IPS DF 6.9 (cell line): Measurements from ENCODE around the gene CCL11.

Source experiments
- DNase-seq: peaks from one replicate; pipeline ENCODE4 v3.0.0-alpha.2; 2013; ENCODE audit warnings: low read depth, low spot score
- H3K27ac ChIP-seq: one replicate; pipeline ENCODE4 v1.5.1; 2013; ENCODE audit warnings: low read length, control low read depth
- H3K27me3 ChIP-seq: 2 replicates; pipeline ENCODE4 v1.6.1; 2013; ENCODE audit warnings: mild to moderate bottlenecking, low read length; ENCODE audit not compliant: control insufficient read depth, insufficient read depth
- H3K36me3 ChIP-seq: 2 replicates; pipeline ENCODE4 v1.6.1; 2013; ENCODE audit warnings: low read length; ENCODE audit not compliant: control insufficient read depth, insufficient read depth
- H3K4me1 ChIP-seq: 2 replicates; pipeline ENCODE4 v1.6.1; 2013; ENCODE audit warnings: low read length; ENCODE audit not compliant: control insufficient read depth, insufficient read depth
- H3K4me3 ChIP-seq: 2 replicates; pipeline ENCODE4 v1.5.1; 2013; ENCODE audit warnings: mild to moderate bottlenecking, low read length
- H3K9me3 ChIP-seq: 2 replicates; pipeline ENCODE4 v1.6.1; 2013; ENCODE audit warnings: low read length, inconsistent platforms; ENCODE audit not compliant: control insufficient read depth, insufficient read depth
- WGBS: extraction: QIAGEN DNeasy Blood & Tissue Kit; methylation state at CpG from one replicate; pipeline ENCODE4 v1.1.7; 2013; ENCODE audit warnings: mixed read lengths, missing lambda C conversion rate; ENCODE audit not compliant: insufficient read length, insufficient coverage; 5-methylcytosine and 5-hydroxymethylcytosine counted together

The CCL11 gene

GRCh38 chr17:34283571-34283970 is 2.0 kb upstream of the CCL11 start:
- H3K4me3 ChIP-seq = no peak overlapping the region
- no peaks in the 10 kb centered on the region for H3K9me3 ChIP-seq
- H3K4me1 ChIP-seq = no peaks in the 10 kb centered on the region
- no CpG with 5 or more reads among the region's 6 CpGs for WGBS
- no peaks in the 10 kb centered on the region for H3K36me3 ChIP-seq
- H3K27me3 ChIP-seq = no peaks in the 10 kb centered on the region
- no peak for DNase-seq
- no peak overlapping the region for H3K27ac ChIP-seq

GRCh38 chr17:34287875-34288274 is 2.3 kb downstream of the CCL11 start:
- Histone ChIP-seq H3K9me3 (no peaks in the 10 kb centered on the region), H3K27me3 (no peaks in the 10 kb centered on the region; the same call in 1 of the 2 replicates), H3K4me1 (no peaks in the 10 kb centered on the region), H3K36me3 (no peaks in the 10 kb centered on the region), H3K4me3 (no peak overlapping the region), H3K27ac (no peak overlapping the region)
- DNase-seq = no peak
- no CpG with 5 or more reads among the region's 2 CpGs for WGBS

- H3K4me3 ChIP-seq = no peak overlapping the region
- H3K27me3 ChIP-seq = no peaks in the 10 kb centered on the region; the same call in 1 of the 2 replicates
- no peak for DNase-seq
- no peak overlapping the region for H3K27ac ChIP-seq
- no peaks in the 10 kb centered on the region for H3K4me1 ChIP-seq
- WGBS = no CpG with 5 or more reads among the region's 4 CpGs
- H3K36me3 ChIP-seq = no peaks in the 10 kb centered on the region
- no peaks in the 10 kb centered on the region for H3K9me3 ChIP-seq
Measured at GRCh38 chr17:34290586-34290985, 5.0 kb downstream of the CCL11 start.

- no peak overlapping the region for H3K4me3 ChIP-seq
- no peak overlapping the region for H3K27ac ChIP-seq
- H3K27me3 ChIP-seq = no peaks in the 10 kb centered on the region; the same call in 1 of the 2 replicates
- H3K4me1 ChIP-seq = no peaks in the 10 kb centered on the region
- H3K9me3 ChIP-seq = no peaks in the 10 kb centered on the region
- DNase-seq = no peak
- no CpG with 5 or more reads among the region's 6 CpGs for WGBS
- H3K36me3 ChIP-seq = no peaks in the 10 kb centered on the region
Measured at GRCh38 chr17:34291721-34292348, 6.3 kb downstream of the CCL11 start.

GRCh38 chr17:34299027-34299426 is 13.5 kb downstream of the CCL11 start:
- Histone ChIP-seq H3K9me3 (no peaks in the 10 kb centered on the region), H3K36me3 (no peaks in the 10 kb centered on the region), H3K4me3 (no peak overlapping the region), H3K27me3 (no peaks in the 10 kb centered on the region), H3K4me1 (peaks cover 2% of the 10 kb centered on the region), H3K27ac (no peak overlapping the region)
- DNase-seq = no peak
- WGBS = no CpG with 5 or more reads among the region's 2 CpGs

- H3K9me3 ChIP-seq = no peaks in the 10 kb centered on the region
- no peaks in the 10 kb centered on the region for H3K36me3 ChIP-seq
- DNase-seq = no peak
- peaks cover 2% of the 10 kb centered on the region for H3K4me1 ChIP-seq
- no peak overlapping the region for H3K4me3 ChIP-seq
- H3K27me3 ChIP-seq = no peaks in the 10 kb centered on the region
- no CpG with 5 or more reads among the region's 3 CpGs for WGBS
- no peak overlapping the region for H3K27ac ChIP-seq
Measured at GRCh38 chr17:34299956-34300577, 14.5 kb downstream of the CCL11 start.

- Histone ChIP-seq H3K36me3 (no peaks in the 10 kb centered on the region), H3K9me3 (no peaks in the 10 kb centered on the region), H3K27me3 (no peaks in the 10 kb centered on the region), H3K27ac (no peak overlapping the region), H3K4me3 (no peak overlapping the region), H3K4me1 (peaks cover 2% of the 10 kb centered on the region)
- WGBS = no CpG with 5 or more reads among the region's 3 CpGs
- DNase-seq = no peak
Measured at GRCh38 chr17:34300652-34301370, 15.3 kb downstream of the CCL11 start.

GRCh38 chr17:34301986-34302385 is 16.4 kb downstream of the CCL11 start:
- WGBS = no CpG with 5 or more reads among the region's 2 CpGs
- Histone ChIP-seq H3K27ac (no peak overlapping the region), H3K27me3 (no peaks in the 10 kb centered on the region), H3K4me1 (peaks cover 2% of the 10 kb centered on the region), H3K4me3 (no peak overlapping the region), H3K9me3 (no peaks in the 10 kb centered on the region), H3K36me3 (no peaks in the 10 kb centered on the region)
- no peak for DNase-seq

- H3K27ac ChIP-seq = no peak overlapping the region
- H3K36me3 ChIP-seq = no peaks in the 10 kb centered on the region
- no peaks in the 10 kb centered on the region for H3K27me3 ChIP-seq
- peaks cover 2% of the 10 kb centered on the region for H3K4me1 ChIP-seq
- no CpG with 5 or more reads among the region's 1 CpG for WGBS
- H3K4me3 ChIP-seq = no peak overlapping the region
- no peaks in the 10 kb centered on the region for H3K9me3 ChIP-seq
- DNase-seq = no peak
Measured at GRCh38 chr17:34302636-34303035, 17.1 kb downstream of the CCL11 start.

- no peak overlapping the region for H3K4me3 ChIP-seq
- H3K27me3 ChIP-seq = no peaks in the 10 kb centered on the region
- peaks cover under 1% of the 10 kb centered on the region for H3K4me1 ChIP-seq
- no CpG with 5 or more reads among the region's 2 CpGs for WGBS
- no peak for DNase-seq
- H3K9me3 ChIP-seq = no peaks in the 10 kb centered on the region
- H3K36me3 ChIP-seq = no peaks in the 10 kb centered on the region
- H3K27ac ChIP-seq = no peak overlapping the region
Measured at GRCh38 chr17:34303606-34304005, 18.1 kb downstream of the CCL11 start.
